NCI-H1105 treated with DMSO at 0.1 percent for 48 hours (cell line): ENCODE measurements around the gene SNW1.
"Not testable (repeated sequence)": the region's sequence is repeated elsewhere in the genome, so short reads cannot be mapped to it uniquely, and the experiment has no call there.

Source experiments
- DNase-seq: peaks from one replicate; lab custom pipeline; 2025; lab: John Stamatoyannopoulos, UW

Gene SNW1

DNA sequence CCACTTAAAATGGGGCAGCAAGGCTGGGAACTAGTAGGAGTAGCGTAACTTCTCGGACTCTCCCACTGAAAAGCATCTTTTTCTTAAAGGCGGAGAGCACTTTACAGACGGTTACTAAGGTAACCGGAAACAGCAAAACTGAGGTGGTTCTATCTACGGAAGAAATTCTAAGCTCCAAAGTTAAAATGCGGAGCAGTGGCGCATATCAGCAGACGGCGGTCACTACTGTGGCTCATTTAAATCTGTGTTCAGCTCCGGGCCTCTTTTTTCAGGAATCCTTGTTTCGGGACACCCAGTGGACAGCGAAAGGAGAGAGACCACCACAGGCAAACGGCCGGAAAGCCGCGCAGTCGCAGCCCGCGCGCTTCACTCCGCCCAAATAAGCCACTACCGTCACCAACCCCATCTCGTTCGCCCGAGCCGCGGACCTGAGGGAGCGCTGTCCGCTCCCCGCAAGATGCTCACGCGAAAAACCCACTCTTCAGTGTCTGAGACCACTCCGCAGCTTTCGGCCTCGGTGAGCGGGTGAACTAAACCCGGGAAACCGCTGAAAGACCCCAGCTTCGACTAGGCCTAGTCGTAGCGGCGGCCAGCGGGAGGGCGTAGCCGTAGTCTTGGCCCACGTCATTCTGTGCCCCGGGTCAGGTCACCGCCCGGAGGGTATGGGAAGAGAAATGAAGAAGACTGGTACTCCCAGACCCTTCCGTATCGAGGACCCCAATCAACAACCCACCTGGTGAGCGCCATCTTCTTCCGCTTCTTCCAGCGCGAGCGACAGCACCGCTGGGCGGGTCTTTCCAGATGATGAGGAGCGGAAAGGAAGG is at the start of gene SNW1:
Gene SNW1, minus strand, starts transcription at position 776 of the 824 bp plus-strand sequence. Its CDS starts 29 bp downstream, at position 747.
- peak; percentile 98 for DNase-seq

DNA sequence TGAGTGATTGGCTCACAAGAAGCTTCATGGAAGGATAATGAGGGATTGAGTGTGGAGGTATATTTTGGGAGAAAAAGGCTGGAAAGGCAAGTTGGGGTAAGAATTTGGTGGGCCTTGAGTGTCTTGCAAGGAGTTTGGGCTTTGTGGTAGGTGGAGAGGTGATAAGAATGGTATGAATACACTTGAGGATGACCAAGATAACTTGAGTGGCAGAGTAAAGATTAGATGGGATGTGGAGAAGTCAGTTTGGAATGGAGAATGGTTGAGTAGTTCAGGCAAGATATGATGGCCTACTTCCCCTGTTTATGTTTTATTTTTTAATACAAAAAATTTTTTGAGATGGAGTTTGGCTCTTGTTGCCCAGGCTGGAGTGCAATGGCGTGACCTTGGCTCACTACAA is 48.1 kb upstream of the SNW1 start:
- no peak for DNase-seq

DNA sequence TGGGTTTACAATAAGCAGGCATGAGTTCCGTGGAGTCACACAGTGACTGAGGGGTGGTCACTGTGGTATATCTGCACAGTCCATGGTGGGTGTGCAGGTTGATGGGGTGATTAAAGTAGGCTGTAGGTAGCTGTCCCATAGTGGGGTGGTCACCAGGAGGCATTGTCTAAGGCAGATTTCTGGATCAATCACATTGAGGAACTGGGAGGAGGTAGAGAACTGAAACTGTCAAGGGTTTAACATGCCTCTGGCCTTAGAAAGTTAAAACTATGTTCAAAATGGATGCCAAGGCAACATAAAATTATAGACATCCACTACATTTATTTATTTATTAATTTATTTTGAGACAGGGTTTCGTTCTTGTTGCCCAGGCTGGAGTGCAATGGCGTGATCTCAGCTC is 47.3 kb upstream of the SNW1 start:
- no peak for DNase-seq

DNA sequence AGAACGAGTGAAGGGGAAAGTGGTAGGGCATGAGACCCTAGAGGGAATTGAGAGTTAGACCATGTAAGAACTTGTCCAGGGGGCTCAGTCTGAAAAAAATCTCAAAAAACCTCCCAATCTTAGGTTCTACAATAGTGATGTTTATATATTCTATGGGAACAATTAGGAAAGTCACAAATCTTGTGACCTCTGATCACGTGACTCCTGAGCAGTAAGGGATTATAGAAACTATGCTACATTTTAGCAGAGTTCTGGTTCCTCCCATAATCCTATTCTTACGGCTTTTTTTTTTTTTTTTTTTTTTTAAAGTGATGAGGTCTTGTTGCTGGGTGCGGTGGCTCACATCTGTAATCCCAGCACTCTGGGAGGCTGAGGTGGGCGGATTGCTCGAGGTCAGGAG is 44.8 kb upstream of the SNW1 start:
- DNase-seq, result no peak

DNA sequence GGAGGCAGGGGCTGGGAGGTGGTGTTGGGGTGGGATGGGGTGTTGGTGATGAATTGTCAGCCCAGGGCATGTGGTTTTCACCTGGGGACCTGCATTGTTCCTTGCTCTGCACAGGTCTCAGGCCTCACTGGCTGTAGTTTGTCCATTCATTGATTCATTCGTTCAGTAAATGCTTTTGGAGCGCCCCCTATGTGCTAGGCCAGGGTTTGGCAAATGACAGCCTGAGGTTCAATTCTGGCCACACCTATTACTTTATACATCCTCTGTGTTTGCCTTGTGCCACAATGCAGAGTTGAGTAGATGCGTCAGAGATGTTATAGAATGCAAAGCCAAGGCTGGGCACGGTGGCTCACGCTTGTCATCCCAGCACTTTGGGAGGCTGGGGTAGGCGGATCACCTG is 43.6 kb upstream of the SNW1 start:
- DNase-seq, result no peak

DNA sequence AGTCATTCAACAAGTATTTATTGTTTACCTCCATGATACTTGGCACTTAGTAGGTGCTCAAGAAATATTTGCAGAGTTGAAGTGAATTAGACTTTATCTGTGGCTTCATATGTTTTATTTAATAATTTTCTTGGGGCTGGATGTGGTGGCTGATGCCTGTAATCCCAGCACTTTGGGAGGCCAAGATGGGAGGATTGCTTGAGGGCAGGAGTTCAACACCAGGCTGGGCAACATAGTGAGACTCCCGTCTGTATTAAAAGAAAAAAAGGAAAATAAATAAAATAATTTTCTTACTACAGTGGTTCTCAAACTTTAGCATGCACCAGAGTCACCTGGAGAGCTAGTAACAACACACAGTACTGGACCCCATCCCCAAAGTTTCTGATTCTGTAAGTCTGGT is 39.9 kb upstream of the SNW1 start:
- no peak for DNase-seq

DNA sequence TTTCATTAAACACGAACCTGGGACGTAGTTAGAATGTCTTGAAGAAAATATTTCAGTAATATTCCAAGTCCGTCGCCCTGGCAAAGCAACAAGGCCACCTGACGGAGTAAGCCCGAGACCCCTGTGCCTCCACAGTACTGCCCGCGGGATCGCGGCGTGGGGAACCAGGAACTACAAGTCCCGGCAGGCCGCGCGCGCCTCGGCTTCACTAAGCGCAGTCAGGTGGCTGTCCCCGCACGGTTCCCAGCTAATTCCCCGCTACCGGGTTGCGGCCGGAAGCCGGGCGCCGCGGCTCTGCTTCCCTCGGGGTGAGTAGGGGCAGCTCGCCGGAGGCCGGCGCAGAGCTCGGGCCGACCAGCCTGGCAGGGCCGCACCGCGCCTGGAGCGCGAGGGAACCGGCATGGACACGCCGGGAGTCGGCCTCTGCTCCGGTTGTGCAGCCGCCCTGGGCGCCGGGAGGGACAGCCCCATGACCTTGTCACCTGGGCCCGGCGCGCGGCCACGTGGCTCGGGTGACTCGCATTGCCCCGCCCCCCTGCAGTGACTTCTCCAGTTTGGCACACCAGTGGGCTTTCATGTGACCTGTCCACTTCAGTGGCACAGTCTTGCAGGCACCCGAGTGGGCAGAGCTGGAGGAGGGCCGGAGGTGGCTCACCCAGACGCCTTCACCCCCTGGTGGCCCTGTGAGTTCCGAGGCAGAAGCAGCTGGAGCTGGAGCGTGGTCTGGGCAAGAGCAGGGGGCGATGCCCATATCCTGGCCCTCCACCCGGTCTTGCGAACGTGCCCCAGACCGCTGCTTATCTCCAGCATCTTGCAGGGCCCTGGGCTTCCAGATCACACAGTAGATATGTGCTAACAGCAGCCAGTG is 39.1 kb upstream of the SNW1 start, which contains the start of gene ADCK1:
Gene ADCK1, plus strand, starts transcription at position 247 of the 868 bp plus-strand sequence. CDS start 18,870 bp downstream, outside the sequence.
- DNase-seq, result peak; percentile 84

DNA sequence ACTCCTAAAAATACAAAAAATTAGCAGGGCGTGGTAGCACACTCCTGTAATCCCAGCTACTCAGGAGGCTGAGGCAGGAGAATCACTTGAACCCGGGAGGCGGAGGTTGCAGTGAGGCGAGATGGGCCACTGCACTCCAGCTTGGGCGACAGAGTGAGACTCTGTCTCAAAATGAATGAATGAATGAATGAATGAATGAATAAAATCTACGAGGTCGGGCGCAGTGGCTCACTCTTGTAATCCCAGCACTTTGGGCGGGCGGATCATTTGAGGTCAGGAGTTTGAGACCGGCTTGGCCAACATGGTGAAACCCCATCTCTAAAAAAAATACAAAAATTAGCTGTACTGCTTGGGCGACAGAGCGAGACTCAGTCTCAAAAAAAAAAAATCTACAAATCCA is 38.5 kb upstream of the SNW1 start:
- not testable (repeated sequence) for DNase-seq

DNA sequence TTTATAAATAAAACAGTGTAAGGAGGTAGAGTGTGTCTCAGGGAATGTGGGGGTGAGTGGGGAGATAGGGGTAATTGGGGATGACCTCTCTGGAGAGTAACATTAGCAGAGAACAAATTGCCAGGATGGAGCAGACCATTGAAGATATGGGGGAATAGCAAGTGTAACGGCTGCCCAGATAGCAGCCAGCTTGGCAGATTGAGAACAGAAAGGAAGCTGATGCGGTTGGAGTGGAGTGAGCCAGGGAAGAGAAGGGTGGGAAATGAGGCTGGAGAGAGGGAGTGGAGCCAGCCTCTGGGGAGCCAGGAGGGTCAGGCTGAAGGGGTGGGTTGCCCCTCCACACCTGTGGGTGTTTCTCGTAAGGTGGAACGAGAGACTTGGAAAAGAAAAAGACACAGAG is 33.4 kb upstream of the SNW1 start:
- no peak for DNase-seq

DNA sequence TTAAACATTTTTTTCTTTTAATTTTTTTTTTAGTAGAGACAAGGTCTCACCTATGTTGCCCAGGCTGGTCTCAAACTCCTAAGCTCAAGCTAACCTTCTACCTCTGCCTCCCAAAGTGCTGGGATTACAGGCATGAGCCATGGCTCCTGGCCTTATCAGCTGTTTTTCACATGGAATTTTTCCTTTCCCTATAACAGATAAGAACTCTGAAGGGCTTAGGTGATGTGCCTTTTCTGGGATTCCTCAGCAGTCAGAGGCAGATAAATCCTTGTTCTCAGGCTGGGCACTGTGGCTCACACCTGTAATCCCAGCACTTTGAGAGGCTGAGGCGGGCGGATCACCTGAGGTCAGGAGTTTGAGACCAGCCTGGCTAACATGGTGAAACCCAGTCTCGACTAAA is 32.3 kb upstream of the SNW1 start:
- not testable (repeated sequence) for DNase-seq

DNA sequence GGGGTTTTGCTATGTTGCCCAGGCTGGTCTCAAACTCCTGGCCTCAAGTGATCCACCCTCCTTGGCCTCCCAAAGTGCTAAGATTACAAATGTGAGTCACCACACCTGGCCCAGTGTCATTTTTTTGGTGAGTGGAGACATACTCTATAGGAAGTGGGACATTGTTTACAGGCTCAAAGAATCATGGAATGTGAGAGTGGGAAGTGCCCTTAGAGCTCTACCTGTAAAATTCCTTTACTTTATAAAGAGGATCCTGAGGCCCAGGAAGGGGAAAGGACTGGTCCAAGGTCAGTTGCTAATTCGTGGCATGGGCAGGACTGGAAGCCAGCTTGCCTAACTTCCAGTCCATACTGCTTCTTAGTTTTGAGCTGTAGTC is 30.3 kb upstream of the SNW1 start:
- DNase-seq, result no peak

DNA sequence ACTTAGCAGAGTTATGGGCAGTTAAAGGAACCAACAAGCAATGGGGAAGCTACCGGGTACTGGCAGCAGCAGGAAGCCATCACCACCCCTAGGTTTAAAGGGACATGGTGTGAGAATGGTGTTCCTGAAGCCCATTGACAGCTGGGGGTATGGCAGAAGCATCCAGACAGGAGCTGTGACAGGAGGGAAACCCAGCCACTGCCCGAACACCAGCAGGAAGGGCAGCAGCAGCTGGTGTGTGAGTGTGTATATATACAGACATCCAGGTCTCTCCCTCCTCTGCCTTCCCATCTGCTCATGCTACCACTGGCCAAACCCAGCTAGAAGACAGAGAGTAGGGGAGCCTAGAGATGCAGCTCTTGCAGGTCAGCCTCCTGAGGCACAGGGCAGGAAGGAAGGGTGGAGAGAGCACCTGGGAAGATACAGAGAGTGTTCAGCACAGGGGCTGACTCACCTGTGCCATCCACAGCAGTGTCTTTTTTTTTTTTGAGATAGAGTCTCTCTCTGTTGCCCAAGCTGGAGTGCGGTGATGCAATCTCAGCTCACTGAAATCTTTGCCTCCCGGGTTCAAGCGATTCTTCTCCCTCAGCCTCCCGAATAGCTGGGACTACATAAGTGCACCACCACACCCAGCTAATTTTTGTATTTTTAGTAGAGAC is 29.7 kb upstream of the SNW1 start:
- DNase-seq, result no peak

DNA sequence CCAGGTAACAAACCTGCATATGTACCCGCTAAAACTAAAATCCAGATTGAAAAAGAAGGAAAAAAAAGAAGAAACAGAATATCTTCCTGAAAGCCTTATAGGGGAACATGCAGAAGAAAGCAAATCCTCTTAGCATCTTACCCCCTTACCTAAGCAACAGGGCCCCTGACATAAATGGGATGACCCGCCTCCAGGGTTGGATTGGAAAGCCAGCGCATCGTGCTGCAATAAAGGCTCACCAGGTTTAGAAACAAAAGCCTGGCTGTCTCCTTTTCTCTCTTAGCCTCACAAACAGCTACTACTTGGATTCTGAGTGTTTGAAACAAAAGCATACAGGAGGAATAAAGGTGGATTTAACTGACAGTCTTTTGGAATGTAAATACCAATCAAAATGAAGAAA is 25.2 kb upstream of the SNW1 start:
- no peak for DNase-seq

DNA sequence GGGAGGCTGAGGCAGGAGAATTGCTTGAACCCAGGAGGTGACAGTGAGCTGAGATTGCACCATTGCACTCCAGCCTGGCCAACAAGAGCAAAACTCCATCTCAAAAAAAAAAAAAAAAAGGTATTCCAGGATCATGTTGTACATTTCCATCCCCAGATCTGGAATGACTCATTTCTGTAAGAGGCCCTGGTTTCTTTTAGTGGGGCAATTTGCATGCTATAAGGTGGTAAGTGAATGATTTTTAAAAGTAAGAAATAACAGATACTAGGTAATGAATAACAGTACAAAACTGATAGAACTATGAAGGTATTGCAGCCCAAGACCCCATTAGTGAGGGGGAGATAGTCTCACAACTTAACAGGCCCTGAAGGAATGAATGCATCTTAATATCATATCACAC is 21.2 kb upstream of the SNW1 start:
- DNase-seq, result no peak

DNA sequence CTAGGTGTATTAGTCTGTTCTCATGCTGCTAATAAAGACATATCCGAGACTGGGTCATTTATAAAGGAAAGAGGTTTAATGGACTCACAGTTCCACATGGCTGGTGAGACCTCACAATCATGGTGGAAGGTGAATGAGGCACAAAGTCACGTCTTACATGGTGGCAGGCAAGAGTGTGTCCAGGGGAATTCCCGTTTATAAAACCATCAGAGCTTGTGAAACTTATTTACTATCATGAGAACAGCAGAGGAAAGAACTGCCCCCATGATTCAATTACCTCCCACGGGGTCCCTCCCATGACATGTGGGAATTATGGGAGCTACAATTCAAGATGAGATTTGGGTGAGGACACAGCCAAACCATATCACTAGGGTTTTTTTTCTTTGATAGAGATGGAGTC is 13.0 kb upstream of the SNW1 start:
- DNase-seq, result not testable (repeated sequence)

DNA sequence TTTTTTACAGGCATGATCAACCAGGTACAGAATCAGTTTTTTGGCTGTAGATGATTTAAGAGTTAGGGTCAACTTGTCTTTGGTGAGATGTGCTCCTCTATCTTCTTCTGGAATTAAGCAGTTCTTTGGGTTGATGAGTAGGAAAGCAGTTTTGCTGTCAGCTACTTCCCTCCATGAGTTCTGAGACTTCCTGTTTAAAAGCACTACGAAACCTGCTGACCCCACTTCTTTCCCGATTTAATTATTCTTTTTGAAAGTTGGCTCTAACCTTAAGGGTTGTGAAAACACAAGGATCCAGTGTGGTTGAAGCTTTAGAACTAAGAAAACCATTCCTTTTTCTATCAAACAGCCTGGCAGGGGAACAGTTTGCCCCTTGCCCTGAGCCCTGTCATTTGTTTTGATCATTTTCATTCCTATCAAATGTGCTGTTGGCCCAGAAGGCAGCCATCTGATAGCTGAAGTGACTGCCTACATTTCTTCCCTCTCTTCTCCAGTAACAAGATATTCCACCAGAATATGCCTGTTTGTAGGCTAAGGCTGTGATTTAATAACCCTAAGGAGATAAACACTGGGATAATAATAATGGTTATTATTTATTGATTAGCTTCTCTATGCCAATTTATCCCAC is 7.6 kb upstream of the SNW1 start:
- not testable (repeated sequence) for DNase-seq

DNA sequence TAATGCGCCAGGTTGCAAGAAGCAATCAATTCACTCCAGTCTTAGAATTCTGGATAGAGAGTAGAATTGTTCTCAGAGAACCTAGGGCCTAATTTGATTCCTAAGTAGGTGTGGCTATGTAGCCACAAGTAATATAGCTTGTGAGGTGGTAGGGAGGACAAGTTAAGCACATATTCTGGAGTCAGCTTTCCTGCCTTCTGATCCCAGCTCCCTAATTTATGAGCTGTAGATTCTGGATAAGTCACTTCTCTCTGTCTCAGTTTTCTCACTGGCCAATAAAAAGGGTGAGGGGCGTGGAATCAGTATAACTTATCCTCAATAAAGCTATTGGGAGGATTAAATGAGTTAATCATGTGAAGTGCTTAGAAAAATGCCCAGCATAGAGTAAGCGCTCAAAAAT is 3.0 kb upstream of the SNW1 start:
- DNase-seq, result no peak

DNA sequence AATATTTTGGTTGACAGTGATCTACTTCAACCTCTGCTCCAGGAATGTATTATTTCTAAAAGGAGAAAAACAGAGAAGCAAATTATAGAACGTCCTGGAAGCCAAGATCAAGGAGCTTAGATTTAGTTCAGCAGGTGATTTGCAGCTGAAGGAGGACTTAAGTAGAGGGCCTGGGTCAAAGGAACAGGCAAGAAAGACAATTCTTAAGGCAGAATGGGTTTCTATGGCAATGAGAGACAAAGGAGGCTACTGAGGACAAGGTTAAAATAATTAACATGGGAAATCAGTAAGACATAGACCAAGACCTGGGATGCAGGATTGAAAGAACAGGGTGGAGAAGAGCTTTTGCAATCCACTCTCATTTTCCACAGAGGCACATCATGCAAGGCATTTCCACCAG is 2.4 kb upstream of the SNW1 start:
- DNase-seq, result no peak

DNA sequence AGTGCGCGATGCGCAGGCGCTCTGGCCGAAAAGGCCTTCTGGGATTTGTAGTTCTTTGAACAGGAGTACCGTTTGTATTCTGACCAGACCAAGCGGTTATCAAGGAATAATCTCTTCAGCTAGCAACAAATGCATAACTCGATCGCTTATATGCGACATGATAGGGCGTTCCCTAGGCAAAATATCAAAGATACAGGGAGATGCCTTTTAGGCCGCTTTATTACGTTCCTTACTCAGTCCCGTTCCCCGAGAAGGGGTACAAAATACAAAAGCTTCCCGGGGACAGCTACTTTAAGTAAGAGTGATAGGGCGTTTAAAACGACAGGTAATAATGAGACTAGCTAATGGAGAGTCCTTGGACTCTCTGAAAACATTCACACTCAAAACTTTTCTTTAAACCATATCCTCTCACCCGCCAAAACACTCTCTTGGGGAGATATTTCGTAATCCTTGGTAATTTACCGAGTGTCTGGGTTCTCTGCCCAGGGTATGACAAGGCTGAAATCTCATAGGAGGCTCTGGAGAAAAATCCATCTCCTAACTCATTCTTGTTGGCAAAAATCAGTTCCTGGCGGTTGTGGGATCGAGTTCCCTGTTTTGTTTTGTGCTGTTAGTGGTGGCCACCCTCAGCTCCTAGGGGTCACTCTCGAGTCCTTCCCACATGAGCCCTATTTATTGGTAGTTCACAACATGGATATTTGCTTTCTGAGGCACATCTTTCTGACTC is 412 bp upstream of the SNW1 start:
- peak; percentile 59 for DNase-seq

DNA sequence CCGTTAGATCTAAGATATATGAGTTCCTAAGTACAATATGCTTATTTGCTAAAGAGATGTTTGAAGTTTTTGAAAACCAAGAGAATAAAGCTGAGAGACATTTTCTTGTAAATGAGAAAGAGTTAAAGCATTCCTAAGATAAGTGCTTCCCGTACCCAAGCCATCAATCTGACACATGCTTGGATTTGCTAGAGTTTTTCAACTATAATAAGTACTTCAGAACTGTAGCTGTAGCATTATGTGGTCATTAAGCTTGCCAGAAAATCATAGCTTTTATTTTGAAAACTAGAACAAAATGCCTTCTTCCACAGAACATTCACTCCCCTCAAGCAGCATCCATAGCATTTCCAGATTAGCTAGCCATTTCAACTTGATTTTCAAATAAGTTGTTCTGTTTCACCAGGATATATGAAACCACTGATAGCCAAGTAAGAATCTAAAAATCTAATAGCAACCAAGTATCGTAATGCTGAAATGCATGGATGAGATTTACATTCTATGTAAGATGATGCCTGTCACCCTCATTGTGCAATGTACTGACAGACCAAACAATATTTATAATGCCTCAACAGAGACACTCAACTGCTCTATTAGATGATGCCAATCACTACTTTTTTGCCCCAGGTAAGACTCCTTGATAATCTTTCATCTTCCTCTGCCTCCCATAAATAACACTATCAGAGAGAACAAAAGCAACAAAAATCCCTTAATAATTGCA is 8.0 kb downstream of the SNW1 start:
- no peak for DNase-seq

DNA sequence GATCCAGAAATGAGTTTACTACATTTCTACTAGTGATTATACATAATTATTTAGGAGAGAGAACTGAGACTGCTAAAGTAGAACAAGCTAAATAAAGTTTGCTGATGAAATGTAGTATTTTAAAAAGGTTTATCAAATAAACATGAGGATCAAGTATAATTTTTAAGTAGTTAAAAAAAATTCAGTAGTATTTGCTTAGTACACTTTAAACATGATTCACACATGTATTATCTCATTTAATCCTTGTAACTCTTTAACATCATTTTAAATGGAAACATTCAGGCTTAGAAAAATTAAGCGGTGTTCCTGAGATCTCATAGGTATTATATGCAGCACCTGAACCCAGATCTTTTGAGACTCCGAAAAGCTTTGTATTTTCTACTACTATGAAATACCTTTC is 8.7 kb downstream of the SNW1 start:
- DNase-seq, result no peak
